COR-L47 (cell line): Measurements from ENCODE around the gene VWC2.

Experiments used
- DNase-seq: peaks from one replicate; lab custom pipeline; 2025; lab: John Stamatoyannopoulos, UW

VWC2 gene

DNA sequence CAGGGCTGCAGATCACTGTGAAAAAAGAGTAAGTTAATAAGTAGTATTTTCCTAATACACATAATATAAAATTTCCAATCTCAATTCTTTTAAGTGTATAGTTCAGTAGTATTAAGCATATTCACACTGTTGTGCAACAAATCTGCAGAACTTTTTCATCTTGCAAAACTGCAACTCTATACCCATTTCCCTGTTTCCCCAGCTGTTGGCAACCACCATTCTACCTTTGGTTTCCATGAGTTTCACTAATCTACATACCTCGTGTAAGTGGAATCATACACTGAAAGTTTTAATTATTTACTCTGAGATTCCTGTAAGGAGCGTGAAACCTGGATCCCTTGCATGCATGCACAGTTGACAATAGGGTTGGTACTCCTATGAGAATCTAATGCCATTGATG, 164.2 kb downstream of the VWC2 start:
- DNase-seq: no peak
